Stimulated activated naive CD4-positive, alpha-beta T cell treated with Interleukin-2 at 50 U/mL for 16 hours (primary cell): Measurements from ENCODE around the gene NT5C.

Source experiments
- DNase-seq: peaks from one replicate; lab custom pipeline; 2025; lab: John Stamatoyannopoulos, UW

Gene NT5C

GRCh38 chr17:75116737-75117136 is 14.8 kb downstream of the NT5C start:
- DNase-seq: no peak

- no peak for DNase-seq
Observed at GRCh38 chr17:75115555-75115954, 16.0 kb downstream of the NT5C start.

GRCh38 chr17:75114552-75115314 is 16.8 kb downstream of the NT5C start:
- DNase-seq: no peak

GRCh38 chr17:75113798-75114551 is 17.6 kb downstream of the NT5C start:
- peak; percentile 83 for DNase-seq

- DNase-seq: no peak
Observed at GRCh38 chr17:75111777-75112335, 19.7 kb downstream of the NT5C start.

- DNase-seq: no peak
Observed at GRCh38 chr17:75110234-75110937, 21.2 kb downstream of the NT5C start.

GRCh38 chr17:75109407-75110233 is 21.9 kb downstream of the NT5C start, which contains the start of gene ARMC7:
ARMC7 (plus strand) TSS chr17:75109969; CDS start chr17:75110289, 320 bp downstream.
- DNase-seq: peak; percentile 86

- no peak for DNase-seq
Observed at GRCh38 chr17:75109046-75109406, 22.5 kb downstream of the NT5C start.

GRCh38 chr17:75108193-75108592 is 23.3 kb downstream of the NT5C start:
- DNase-seq: no peak

- DNase-seq: no peak
Observed at GRCh38 chr17:75105126-75106080, 26.1 kb downstream of the NT5C start.

GRCh38 chr17:75103601-75104554 is 27.7 kb downstream of the NT5C start:
- no peak for DNase-seq

- DNase-seq: no peak
Observed at GRCh38 chr17:75102385-75102821, 29.1 kb downstream of the NT5C start.

GRCh38 chr17:75099881-75100595 is 31.5 kb downstream of the NT5C start:
- no peak for DNase-seq

- DNase-seq: no peak
Observed at GRCh38 chr17:75098861-75099260, 32.7 kb downstream of the NT5C start.

GRCh38 chr17:75097865-75098264 is 33.7 kb downstream of the NT5C start:
- no peak for DNase-seq

- no peak for DNase-seq
Observed at GRCh38 chr17:75096082-75096625, 35.4 kb downstream of the NT5C start.

- no peak for DNase-seq
Observed at GRCh38 chr17:75094871-75095399, 36.6 kb downstream of the NT5C start.
